ENCODE measurements around the gene ZNF473. TPM values are rescaled to one million over a fixed set of nuclear protein-coding genes. Genes with fewer than 3 reads are reported as not detected.
"Not testable (repeated sequence)": the region's sequence is repeated elsewhere in the genome, so short reads cannot be mapped to it uniquely, and the experiment has no call there.

Gene ZNF473
- total RNA-seq, 1 donor from 2014 or later, result 9.6 TPM

- intact Hi-C loops (cut with micrococcal nuclease), result no loop called here
Observed at GRCh38 chr19:50046649-50047503, 21.1 kb downstream of the ZNF473 start.

GRCh38 chr19:50047671-50048070 lies 21.9 kb downstream of the ZNF473 start:
- intact Hi-C loops (cut with micrococcal nuclease), result no loop called here

- intact Hi-C loops (cut with micrococcal nuclease), result loop anchor here (1.0 kb wide), 1 partner anchor 25 kb away; the partner anchor contains the start of gene VRK3
Observed at GRCh38 chr19:50050406-50051227, 24.8 kb downstream of the ZNF473 start.

- intact Hi-C loops (cut with micrococcal nuclease), result loop anchor here (1.0 kb wide), 1 partner anchor 26 kb away; the partner anchor contains the start of gene VRK3
Observed at GRCh38 chr19:50051228-50051895, 25.6 kb downstream of the ZNF473 start.

GRCh38 chr19:50051964-50052363 lies 26.2 kb downstream of the ZNF473 start:
- intact Hi-C loops (cut with micrococcal nuclease), result loop anchor here (1.0 kb wide), 1 partner anchor 27 kb away; the partner anchor contains the start of gene VRK3

GRCh38 chr19:50053119-50053518 lies 27.3 kb downstream of the ZNF473 start:
- intact Hi-C loops (cut with micrococcal nuclease), result no loop called here

GRCh38 chr19:50058425-50058824 lies 32.6 kb downstream of the ZNF473 start:
- intact Hi-C loops (cut with micrococcal nuclease), result no loop called here

GRCh38 chr19:50059045-50059444 lies 33.2 kb downstream of the ZNF473 start:
- intact Hi-C loops (cut with micrococcal nuclease), result no loop called here

GRCh38 chr19:50060107-50060506 lies 34.3 kb downstream of the ZNF473 start:
- intact Hi-C loops (cut with micrococcal nuclease), result no loop called here

GRCh38 chr19:50061650-50062049 lies 35.8 kb downstream of the ZNF473 start:
- intact Hi-C loops (cut with micrococcal nuclease), result no loop called here

- intact Hi-C loops (cut with micrococcal nuclease), result no loop called here
Observed at GRCh38 chr19:50065938-50066337, 40.1 kb downstream of the ZNF473 start.

GRCh38 chr19:50067575-50067974 lies 41.8 kb downstream of the ZNF473 start:
- intact Hi-C loops (cut with micrococcal nuclease), result no loop called here

GRCh38 chr19:50068382-50068781 lies 42.6 kb downstream of the ZNF473 start:
- intact Hi-C loops (cut with micrococcal nuclease), result not testable (repeated sequence)

GRCh38 chr19:50075076-50075475 lies 49.3 kb downstream of the ZNF473 start:
- intact Hi-C loops (cut with micrococcal nuclease), result not testable (repeated sequence)

- intact Hi-C loops (cut with micrococcal nuclease), result not testable (repeated sequence)
Observed at GRCh38 chr19:50075644-50076372, 50.0 kb downstream of the ZNF473 start.

- intact Hi-C loops (cut with micrococcal nuclease), result not testable (repeated sequence)
Observed at GRCh38 chr19:50076581-50077355, 51.0 kb downstream of the ZNF473 start.

- intact Hi-C loops (cut with micrococcal nuclease), result not testable (repeated sequence)
Observed at GRCh38 chr19:50079014-50079413, 53.2 kb downstream of the ZNF473 start.

- intact Hi-C loops (cut with micrococcal nuclease), result not testable (repeated sequence)
Observed at GRCh38 chr19:50084440-50084839, 58.6 kb downstream of the ZNF473 start.

- intact Hi-C loops (cut with micrococcal nuclease), result not testable (repeated sequence)
Observed at GRCh38 chr19:50087153-50087552, 61.3 kb downstream of the ZNF473 start.

GRCh38 chr19:50090706-50091105 lies 64.9 kb downstream of the ZNF473 start:
- intact Hi-C loops (cut with micrococcal nuclease), result not testable (repeated sequence)

Data from T-helper 1 cell treated with Interleukin-12 subunit alpha and Interleukin-12 subunit beta and Interleukin-4 antibody, amounts not matched to agents 30 ng/mL and 1 ng/mL, for 36 hours (primary cell).